Neutrophil (primary cell): ENCODE measurements around the gene RNF152.

ENCODE experiments used
- H3K27ac ChIP-seq: fragments of 200-600 bp; sonication (generic); 2 replicates; pipeline ENCODE4 v1.5.1; 2016; ENCODE audit warnings: mild to moderate bottlenecking, moderate library complexity
- H3K27me3 ChIP-seq: fragments of 200-600 bp; sonication (generic); 2 replicates; pipeline ENCODE4 v1.6.0; 2016; ENCODE audit warnings: mild to moderate bottlenecking
- H3K36me3 ChIP-seq: fragments of 200-600 bp; sonication (generic); 2 replicates; pipeline ENCODE4 v1.5.1; 2017
- H3K4me1 ChIP-seq, 2 experiments: fragments of 200-600 bp in 1 of 2; sonication (generic) in 1 of 2; 1 replicate in 1 of 2; 2 replicates in 1 of 2; pipeline versions ENCODE4 v1.5.1 to v1.6.1; 2013 to 2016; ENCODE audit warnings: low read depth in 1 of 2, low read length in 1 of 2, mild to moderate bottlenecking in 1 of 2, moderate library complexity in 1 of 2; ENCODE audit not compliant: control insufficient read depth in 1 of 2, insufficient read depth in 1 of 2
- H3K4me3 ChIP-seq, 2 experiments: fragments of 200-600 bp in 1 of 2; sonication (generic) in 1 of 2; 1 replicate in 1 of 2; 2 replicates in 1 of 2; pipeline ENCODE4 v1.5.1; 2013 to 2016; ENCODE audit warnings: low read depth in 1 of 2, low read length in 1 of 2, mild to moderate bottlenecking in 1 of 2, moderate library complexity in 1 of 2
- H3K9me3 ChIP-seq: fragments of 200-600 bp; sonication (generic); 2 replicates; pipeline ENCODE4 v1.5.1; 2016
- TF ChIP-seq, protein P1 (sequence below): fragments of 200-600 bp; sonication (generic); IDR thresholded peaks from 2 replicates; pipeline ENCODE4 v1.5.1; 2016; ENCODE audit warnings: antibody characterized with exemption

Gene RNF152

GRCh38 chr18:61876899-61877298 lies 15.9 kb downstream of the RNF152 start:
- no peaks in the 10 kb centered on the region for H3K4me1 ChIP-seq
- no peak overlapping the region for H3K4me3 ChIP-seq
- H3K9me3 ChIP-seq: no peaks in the 10 kb centered on the region
- H3K27ac ChIP-seq: no peak overlapping the region
- peaks cover 9% of the 10 kb centered on the region for H3K27me3 ChIP-seq
- H3K36me3 ChIP-seq: no peaks in the 10 kb centered on the region
- TF ChIP-seq, protein P1, sequence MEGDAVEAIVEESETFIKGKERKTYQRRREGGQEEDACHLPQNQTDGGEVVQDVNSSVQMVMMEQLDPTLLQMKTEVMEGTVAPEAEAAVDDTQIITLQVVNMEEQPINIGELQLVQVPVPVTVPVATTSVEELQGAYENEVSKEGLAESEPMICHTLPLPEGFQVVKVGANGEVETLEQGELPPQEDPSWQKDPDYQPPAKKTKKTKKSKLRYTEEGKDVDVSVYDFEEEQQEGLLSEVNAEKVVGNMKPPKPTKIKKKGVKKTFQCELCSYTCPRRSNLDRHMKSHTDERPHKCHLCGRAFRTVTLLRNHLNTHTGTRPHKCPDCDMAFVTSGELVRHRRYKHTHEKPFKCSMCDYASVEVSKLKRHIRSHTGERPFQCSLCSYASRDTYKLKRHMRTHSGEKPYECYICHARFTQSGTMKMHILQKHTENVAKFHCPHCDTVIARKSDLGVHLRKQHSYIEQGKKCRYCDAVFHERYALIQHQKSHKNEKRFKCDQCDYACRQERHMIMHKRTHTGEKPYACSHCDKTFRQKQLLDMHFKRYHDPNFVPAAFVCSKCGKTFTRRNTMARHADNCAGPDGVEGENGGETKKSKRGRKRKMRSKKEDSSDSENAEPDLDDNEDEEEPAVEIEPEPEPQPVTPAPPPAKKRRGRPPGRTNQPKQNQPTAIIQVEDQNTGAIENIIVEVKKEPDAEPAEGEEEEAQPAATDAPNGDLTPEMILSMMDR: no peak

- Histone ChIP-seq H3K27ac (no peak overlapping the region), H3K9me3 (no peaks in the 10 kb centered on the region), H3K4me1 (no peaks in the 10 kb centered on the region), H3K27me3 (peaks cover 2% of the 10 kb centered on the region), H3K4me3 (no peak overlapping the region), H3K36me3 (no peaks in the 10 kb centered on the region)
- TF ChIP-seq, protein P1: no peak
These were observed 22.7 kb downstream of the RNF152 start for GRCh38 chr18:61870151-61870550.

GRCh38 chr18:61869636-61870035 lies 23.2 kb downstream of the RNF152 start:
- H3K4me3 ChIP-seq: no peak overlapping the region
- H3K36me3 ChIP-seq: no peaks in the 10 kb centered on the region
- no peaks in the 10 kb centered on the region for H3K4me1 ChIP-seq
- peaks cover 2% of the 10 kb centered on the region for H3K27me3 ChIP-seq
- no peaks in the 10 kb centered on the region for H3K9me3 ChIP-seq
- TF ChIP-seq, protein P1: no peak
- no peak overlapping the region for H3K27ac ChIP-seq

DNA sequence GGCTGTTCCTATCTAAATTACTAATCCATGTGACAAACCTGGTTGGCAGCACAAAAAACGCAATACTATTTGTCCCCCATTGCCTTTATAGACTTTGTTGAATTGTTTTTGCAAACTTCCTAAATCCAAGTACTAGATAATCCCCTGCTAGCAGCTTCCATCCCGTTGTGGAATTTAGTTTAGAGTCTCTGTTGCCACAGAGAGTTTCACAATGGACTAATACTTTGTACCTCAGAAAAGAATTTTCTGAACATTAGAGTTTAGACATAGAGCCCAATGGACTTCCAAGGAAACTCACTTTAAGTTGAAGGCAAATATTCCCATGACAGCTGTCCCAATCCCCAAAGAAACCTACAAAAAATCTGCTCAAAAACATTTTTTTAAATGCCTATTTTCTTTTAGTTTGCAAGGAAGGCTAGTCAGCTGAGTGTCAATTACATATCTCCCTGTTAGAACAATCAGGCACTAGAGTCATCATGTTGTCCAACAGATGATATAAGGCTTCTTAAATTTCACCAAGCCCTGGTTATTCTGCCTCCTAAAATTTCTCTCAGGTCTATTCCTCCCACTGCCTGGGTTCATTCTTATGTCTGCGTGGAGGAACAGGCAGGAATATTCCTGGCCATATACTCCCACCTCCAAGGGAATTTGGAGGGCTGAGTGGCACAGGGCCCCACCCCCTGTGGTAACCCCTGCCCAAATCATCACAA lies 27.2 kb downstream of the RNF152 start:
- Histone ChIP-seq H3K27me3 (peaks cover 2% of the 10 kb centered on the region), H3K4me1 (no peaks in the 10 kb centered on the region), H3K27ac (no peak overlapping the region), H3K9me3 (no peaks in the 10 kb centered on the region), H3K36me3 (no peaks in the 10 kb centered on the region), H3K4me3 (no peak overlapping the region)
- TF ChIP-seq, protein P1: no peak

- H3K4me3 ChIP-seq: no peak overlapping the region
- no peaks in the 10 kb centered on the region for H3K9me3 ChIP-seq
- no peaks in the 10 kb centered on the region for H3K4me1 ChIP-seq
- H3K27me3 ChIP-seq: no peaks in the 10 kb centered on the region
- no peaks in the 10 kb centered on the region for H3K36me3 ChIP-seq
- no peak overlapping the region for H3K27ac ChIP-seq
- TF ChIP-seq, protein P1: no peak
These were observed 31.4 kb downstream of the RNF152 start for GRCh38 chr18:61861372-61861771.
